Ovary (tissue), 3 donors: ENCODE data around the gene PDPR.
"Not testable (repeated sequence)": the region's sequence is repeated elsewhere in the genome, so short reads cannot be mapped to it uniquely, and the experiment has no call there.

Source experiments
- POLR2A ChIP-seq: fragments of 450-650 bp; IDR thresholded peaks from one replicate; pipeline ENCODE4 v1.6.1; 2017; ENCODE audit warnings: antibody characterized with exemption, mild to moderate bottlenecking, moderate library complexity
- TF ChIP-seq, protein P1 (sequence below), 3 donors: fragments of 450-650 bp in 2 of 3; fragments of 200-600 bp in 1 of 3; IDR thresholded peaks; one replicate each; pipeline versions ENCODE4 v1.5.1 to v1.8.0; 2016 to 2022; ENCODE audit warnings: antibody characterized with exemption in 3 of 3, mild to moderate bottlenecking in 1 of 3
- donor health status: DM: no; HTN: no; CAD: no.

DNA sequence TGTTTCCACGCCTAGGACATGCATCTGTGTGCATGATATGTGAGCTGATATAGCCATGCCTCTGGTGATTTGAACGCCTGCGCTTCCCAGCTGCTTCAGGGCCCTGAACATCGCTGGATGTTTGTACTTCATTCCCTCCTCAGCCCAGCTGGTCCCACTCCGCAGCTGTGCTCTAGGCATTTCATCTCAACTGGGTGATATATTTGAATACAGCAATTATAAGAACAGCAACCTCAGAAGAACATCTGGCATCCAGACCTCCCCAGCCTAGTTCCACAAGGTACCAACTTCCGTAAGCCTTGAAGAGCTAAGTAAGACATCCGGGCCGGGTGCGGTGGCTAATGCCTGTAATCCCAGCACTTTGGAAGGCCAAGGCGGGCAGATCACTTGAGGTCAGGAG lies 52.6 kb downstream of the PDPR start:
- TF ChIP-seq, protein P1, sequence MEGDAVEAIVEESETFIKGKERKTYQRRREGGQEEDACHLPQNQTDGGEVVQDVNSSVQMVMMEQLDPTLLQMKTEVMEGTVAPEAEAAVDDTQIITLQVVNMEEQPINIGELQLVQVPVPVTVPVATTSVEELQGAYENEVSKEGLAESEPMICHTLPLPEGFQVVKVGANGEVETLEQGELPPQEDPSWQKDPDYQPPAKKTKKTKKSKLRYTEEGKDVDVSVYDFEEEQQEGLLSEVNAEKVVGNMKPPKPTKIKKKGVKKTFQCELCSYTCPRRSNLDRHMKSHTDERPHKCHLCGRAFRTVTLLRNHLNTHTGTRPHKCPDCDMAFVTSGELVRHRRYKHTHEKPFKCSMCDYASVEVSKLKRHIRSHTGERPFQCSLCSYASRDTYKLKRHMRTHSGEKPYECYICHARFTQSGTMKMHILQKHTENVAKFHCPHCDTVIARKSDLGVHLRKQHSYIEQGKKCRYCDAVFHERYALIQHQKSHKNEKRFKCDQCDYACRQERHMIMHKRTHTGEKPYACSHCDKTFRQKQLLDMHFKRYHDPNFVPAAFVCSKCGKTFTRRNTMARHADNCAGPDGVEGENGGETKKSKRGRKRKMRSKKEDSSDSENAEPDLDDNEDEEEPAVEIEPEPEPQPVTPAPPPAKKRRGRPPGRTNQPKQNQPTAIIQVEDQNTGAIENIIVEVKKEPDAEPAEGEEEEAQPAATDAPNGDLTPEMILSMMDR (IDR thresholded peaks at IDR 0.05): not testable (repeated sequence)
- not testable (repeated sequence) for TF ChIP-seq POLR2A
